K562 (cell line): ENCODE measurements around the gene PGM5. TPM values are rescaled to one million over a fixed set of nuclear protein-coding genes. Genes with fewer than 3 reads are reported as not detected.

Source experiments
- ATAC-seq: fragments of 200-7000 bp; cut with Tn5 transposase; 3 replicates; pipeline ENCODE4 v1.9.1; 2020; ENCODE audit warnings: moderate library complexity
- BruUV-seq: library from RNA; stranded (reverse); fragments of 400-500 nt; replicated peaks from 2 replicates; lab custom pipeline; 2021; lab: Mats Ljungman, UMichigan
- CTCF ChIA-PET: fragments of 300-600 bp; formaldehyde crosslinking; extraction: SDS; loops from one replicate; lab custom pipeline; 2021; ENCODE audit warnings: low intra/inter-chr PET ratio; lab: Yijun Ruan, JAX
- POLR2A ChIA-PET: fragments of 300-600, 350-650 bp; sonication (Branson Sonifier 250); formaldehyde crosslinking; extraction: SDS; loops from one replicate; lab custom pipeline; 2021; ENCODE audit warnings: antibody characterized with exemption, inconsistent platforms; lab: Yijun Ruan, JAX
- DNase-seq, 4 experiments: peaks; one replicate each; pipeline versions ENCODE4 v3.0.0 to v3.0.0-alpha.2; 2011 to 2018; ENCODE audit warnings: low spot score in 3 of 4, mixed read lengths in 3 of 4; ENCODE audit errors: extremely low read depth in 1 of 4
- FAIRE-seq: peaks from 2 replicates; lab custom pipeline; 2011; peaks lifted over from hg19 to GRCh38; lab: Jason Lieb, UNC
- H2AFZ ChIP-seq: 2 replicates; pipeline ENCODE4 v1.6.0; 2011; ENCODE audit warnings: low read depth, low read length, control low read depth, inconsistent platforms
- H3K27ac ChIP-seq: fragments of 200-600 bp; 3 replicates; pipeline ENCODE4 v1.8.0; 2011; ENCODE audit warnings: low read depth, mild to moderate bottlenecking, control low read depth, inconsistent platforms, low read length, moderate library complexity, mixed read lengths; ENCODE audit errors: extremely low read depth
- H3K27me3 ChIP-seq, 2 experiments: fragments of 300-600 bp in 1 of 2; 2 replicates in 1 of 2; 3 replicates in 1 of 2; pipeline versions ENCODE4 v1.6.0 to v1.8.0; 2011; ENCODE audit warnings: inconsistent platforms in 2 of 2, low read length in 2 of 2, mild to moderate bottlenecking in 1 of 2, mixed read lengths in 1 of 2, moderate library complexity in 1 of 2; ENCODE audit not compliant: control insufficient read depth in 2 of 2, insufficient read depth in 2 of 2
- H3K36me3 ChIP-seq: fragments of 300-600 bp; 3 replicates; pipeline ENCODE4 v1.8.0; 2011; ENCODE audit warnings: mild to moderate bottlenecking, low read length, inconsistent platforms; ENCODE audit not compliant: control insufficient read depth, insufficient read depth
- H3K4me1 ChIP-seq, 2 experiments: fragments of 200-600 bp in 1 of 2; replicated peaks in 1 of 2; 2 replicates in 1 of 2; 3 replicates in 1 of 2; pipeline versions ENCODE4 v1.5.1 to v1.8.0; 2011; ENCODE audit warnings: inconsistent platforms in 2 of 2, low read length in 2 of 2, mild to moderate bottlenecking in 1 of 2, mixed read lengths in 1 of 2, moderate library complexity in 1 of 2; ENCODE audit not compliant: control insufficient read depth in 2 of 2, insufficient read depth in 2 of 2
- H3K4me2 ChIP-seq: 2 replicates; pipeline ENCODE4 v1.6.1; 2011; ENCODE audit warnings: low read length, control low read depth, inconsistent platforms, mixed read lengths; ENCODE audit not compliant: insufficient read depth
- H3K4me3 ChIP-seq: fragments of 200-600 bp; sonication (generic), shearing (Covaris generic); 2 replicates; pipeline ENCODE4 v1.5.1; 2016; ENCODE audit warnings: control low read depth, inconsistent platforms
- H3K79me2 ChIP-seq: fragments of 200-600 bp; 3 replicates; pipeline ENCODE4 v1.8.0; 2011; ENCODE audit warnings: low read length, inconsistent platforms; ENCODE audit not compliant: control insufficient read depth, insufficient read depth
- H3K9ac ChIP-seq, 2 experiments: 2 replicates each; pipeline versions ENCODE4 v1.6.0 to v1.6.1; 2011; ENCODE audit warnings: low read depth in 2 of 2, low read length in 2 of 2, control low read depth in 1 of 2, inconsistent platforms in 1 of 2, mild to moderate bottlenecking in 1 of 2, mixed read lengths in 1 of 2; ENCODE audit not compliant: insufficient read depth in 1 of 2
- H3K9me1 ChIP-seq: one replicate; pipeline ENCODE4 v1.6.0; 2011; ENCODE audit warnings: inconsistent platforms, mild to moderate bottlenecking, low read length, moderate library complexity; ENCODE audit not compliant: control insufficient read depth, insufficient read depth
- H3K9me3 ChIP-seq: replicated peaks from 2 replicates; pipeline ENCODE4 v1.5.1; 2011; ENCODE audit warnings: low read depth, low read length, inconsistent platforms; ENCODE audit not compliant: control insufficient read depth, insufficient read depth
- H4K20me1 ChIP-seq: replicated peaks from 2 replicates; pipeline ENCODE4 v1.6.1; 2011; ENCODE audit warnings: low read length, inconsistent platforms, mixed read lengths; ENCODE audit not compliant: control insufficient read depth, insufficient read depth
- C11orf30 ChIP-seq: fragments of 450-650 bp; IDR thresholded peaks from 2 replicates; pipeline ENCODE4 v1.6.1; 2016; ENCODE audit warnings: low read depth, mild to moderate bottlenecking
- DNMT1 ChIP-seq: fragments of 450-650 bp; IDR thresholded peaks from 2 replicates; pipeline ENCODE4 v1.6.1; 2016; ENCODE audit warnings: antibody characterized with exemption, mild to moderate bottlenecking
- E2F5 ChIP-seq: sonication (generic); formaldehyde crosslinking; IDR thresholded peaks from 2 replicates; pipeline ENCODE4 v1.8.0; 2022; ENCODE audit warnings: mild to moderate bottlenecking, missing genetic modification reagents
- IRF1 ChIP-seq: sonication (generic); formaldehyde crosslinking; IDR thresholded peaks from 2 replicates; pipeline ENCODE4 v1.8.0; 2022; ENCODE audit warnings: missing genetic modification reagents, mild to moderate bottlenecking, borderline replicate concordance
- MLLT1 ChIP-seq, 2 experiments: fragments of 450-650 bp; IDR thresholded peaks; 2 replicates each; pipeline ENCODE4 v1.6.1; 2016
- PHF20 ChIP-seq: fragments of 450-650 bp; IDR thresholded peaks from 2 replicates; pipeline ENCODE4 v1.6.1; 2018; ENCODE audit not compliant: partially characterized antibody
- SIN3B ChIP-seq: fragments of 450-650 bp; IDR thresholded peaks from 2 replicates; pipeline ENCODE4 v1.6.1; 2017; ENCODE audit warnings: low read depth, mild to moderate bottlenecking, moderate library complexity
- ZFP30 ChIP-seq: fragments of 250-450 bp; sonication (Bioruptor Pico); IDR thresholded peaks from 2 replicates; pipeline ENCODE4 v1.8.0; 2022; ENCODE audit warnings: moderate library complexity, mild to moderate bottlenecking, inconsistent platforms, borderline replicate concordance
- ZNF253 ChIP-seq: fragments of 250-450 bp; sonication (Bioruptor Pico); conservative IDR thresholded peaks from 2 replicates; pipeline ENCODE4 v1.6.1; 2021; ENCODE audit warnings: mild to moderate bottlenecking
- ZNF3 ChIP-seq: fragments of 250-450 bp; sonication (Bioruptor Pico); IDR thresholded peaks from 2 replicates; pipeline ENCODE4 v1.5.0; 2021; ENCODE audit warnings: mild to moderate bottlenecking, moderate library complexity
- ZNF609 ChIP-seq: sonication (generic); formaldehyde crosslinking; IDR thresholded peaks from 2 replicates; pipeline ENCODE4 v1.8.1; 2023; ENCODE audit warnings: missing genetic modification reagents, mild to moderate bottlenecking, borderline replicate concordance
- WGBS: fragments of 100-300 bp; shearing (Covaris generic); methylation state at CpG from one replicate; pipeline ENCODE4 v1.1.6; 2016; ENCODE audit warnings: low coverage, mixed read lengths; ENCODE audit not compliant: insufficient coverage; ENCODE audit errors: missing lambda C conversion rate; 5-methylcytosine and 5-hydroxymethylcytosine counted together
- in situ Hi-C: fragments of 300-500 bp; cut with MboI; formaldehyde crosslinking; loops from 4 replicates; pipeline ENCODE4 v1.15.0; 2018; ENCODE audit warnings: inconsistent platforms, mixed read lengths
- intact Hi-C: fragments of 100-400 bp; cut with micrococcal nuclease; formaldehyde crosslinking; loops from 2 replicates; pipeline ENCODE4 v1.14.2; 2022
- polyA plus RNA-seq, 8 experiments: library from polyadenylated mRNA; depleted of rRNA in 4 of 8; stranded (reverse) in 5 of 8; unstranded in 3 of 8; fragments of >200 nt; fragmentation: Nextera tagmentation in 2 of 8; fragmentation: Illumina TruSeq in 1 of 8; extraction: Ambion mirVana in 2 of 8; extraction: Trizol in 1 of 8; gene quantifications; 2 replicates each; pipeline versions ENCODE4 v1.2.1 to v1.2.3, GENCODE V29; 2011 to 2014; ENCODE audit warnings: inconsistent platforms in 1 of 8, missing spikeins in 1 of 8
- total RNA-seq, 7 experiments: library from RNA; depleted of rRNA in 6 of 7; stranded (reverse); fragments of >200 nt in 6 of 7; fragmentation: Illumina TruSeq in 2 of 7; extraction: Trizol in 2 of 7; gene quantifications; 2 replicates each; pipeline versions ENCODE4 v1.2.1 to v1.2.3, GENCODE V29; 2011 to 2021; ENCODE audit warnings: low replicate concordance in 1 of 7

The PGM5 gene
- total and polyA plus RNA-seq, 9 of the 15 experiments (the other 6 are each of a cell fraction or from before 2014, with no cell fraction given) = 0.03 to 0.24 (median 0.15) TPM; not detected in 1

GRCh38 chr9:68446836-68447235 lies 90.4 kb downstream of the PGM5 start (continued):
- TF ChIP-seq MLLT1 (IDR thresholded peaks at IDR 0.05) (no peak), DNMT1 (no peak), E2F5 (no peak), SIN3B (no peak)

GRCh38 chr9:68447611-68448010 lies 91.2 kb downstream of the PGM5 start:
- no peaks in the 10 kb centered on the region for H4K20me1 ChIP-seq
- CTCF ChIA-PET = no interaction called here
- H3K9me1 ChIP-seq = no peaks in the 10 kb centered on the region
- H3K9me3 ChIP-seq = no peaks in the 10 kb centered on the region
- no peaks in the 10 kb centered on the region; a peak in 1 of 5 replicates for H3K27me3 ChIP-seq
- POLR2A ChIA-PET = no interaction called here
- 0% methylated on average over 2 of the region's 2 CpGs for WGBS
- H3K4me3 ChIP-seq = no peak overlapping the region
- no peak for ATAC-seq
- FAIRE-seq = no peak
- no TSS peak for BruUV-seq
- DNase-seq = no peak
- H3K36me3 ChIP-seq = no peaks in the 10 kb centered on the region
- no peak overlapping the region for H2AFZ ChIP-seq
- H3K4me2 ChIP-seq = no peak overlapping the region
- H3K27ac ChIP-seq = no peak overlapping the region
- no peaks in the 10 kb centered on the region for H3K79me2 ChIP-seq
- no peak overlapping the region for H3K9ac ChIP-seq
- in situ Hi-C loops (no loop called here), intact Hi-C loops (no loop called here)
- no peaks in the 10 kb centered on the region for H3K4me1 ChIP-seq
- TF ChIP-seq PHF20 (no peak), IRF1 (CRISPR knock-in tag) (no peak), ZNF3 (CRISPR knock-in tag) (no peak), ZNF253 (no peak), ZFP30 (CRISPR knock-in tag) (no peak), ZNF609 (CRISPR knock-in tag) (no peak), MLLT1 (IDR thresholded peaks at IDR 0.05) (no peak), C11orf30 (no peak)
